H1 (cell line): Measurements from ENCODE around the gene SLC6A6. TPM values are rescaled to one million over a fixed set of nuclear protein-coding genes. Genes with fewer than 3 reads are reported as not detected.

Experiments
- CTCF ChIA-PET: fragments of 300-600 bp; sonication (Branson Sonifier 250); formaldehyde crosslinking; loops from one replicate; lab custom pipeline; 2021; ENCODE audit not compliant: partially characterized antibody; lab: Charles Lee
- POLR2A ChIA-PET: fragments of 300-600 bp; sonication (Branson Sonifier 250); formaldehyde crosslinking; loops from one replicate; lab custom pipeline; 2021; ENCODE audit warnings: inconsistent platforms; ENCODE audit not compliant: partially characterized antibody; lab: Charles Lee
- DNase-seq, 2 experiments: peaks; one replicate each; pipeline versions ENCODE4 v3.0.0 to v3.0.0-alpha.2; 2010 to 2022; ENCODE audit warnings: low spot score in 2 of 2, low read depth in 1 of 2, mixed read lengths in 1 of 2
- FAIRE-seq: peaks from 2 replicates; lab custom pipeline; 2011; peaks lifted over from hg19 to GRCh38; lab: Jason Lieb, UNC
- H2AFZ ChIP-seq: 2 replicates; pipeline ENCODE4 v1.8.1; 2012; ENCODE audit warnings: low read length, inconsistent platforms
- H2AK5ac ChIP-seq: 2 replicates; pipeline ENCODE4 v1.6.1; 2013; ENCODE audit warnings: low read depth, low read length
- H2BK120ac ChIP-seq: replicated peaks from 2 replicates; pipeline ENCODE3; 2013; ENCODE audit warnings: low read depth, low read length, inconsistent platforms
- H2BK12ac ChIP-seq: 2 replicates; pipeline ENCODE4 v1.6.1; 2013; ENCODE audit warnings: low read depth, low read length
- H2BK15ac ChIP-seq: 2 replicates; pipeline ENCODE4 v1.6.1; 2013; ENCODE audit warnings: low read length
- H2BK20ac ChIP-seq: 2 replicates; pipeline ENCODE4 v1.6.1; 2013; ENCODE audit warnings: low read length
- H2BK5ac ChIP-seq: 2 replicates; pipeline ENCODE4 v1.6.1; 2013; ENCODE audit warnings: low read depth, low read length
- H3K14ac ChIP-seq: 2 replicates; pipeline ENCODE4 v1.6.1; 2013; ENCODE audit warnings: inconsistent platforms; ENCODE audit not compliant: insufficient read length
- H3K18ac ChIP-seq: 2 replicates; pipeline ENCODE4 v1.6.1; 2013; ENCODE audit warnings: low read length; ENCODE audit errors: extremely low read depth
- H3K23ac ChIP-seq: 2 replicates; pipeline ENCODE4 v1.6.1; 2013; ENCODE audit warnings: inconsistent platforms; ENCODE audit not compliant: insufficient read length
- H3K23me2 ChIP-seq: 2 replicates; pipeline ENCODE4 v1.6.1; 2013; ENCODE audit warnings: low read depth, low read length
- H3K27ac ChIP-seq: 2 replicates; pipeline ENCODE4 v1.6.1; 2011; ENCODE audit warnings: low read depth, low read length, inconsistent platforms
- H3K27me3 ChIP-seq, 4 experiments: replicated peaks in 1 of 4; 1 replicate in 1 of 4; 2 replicates in 3 of 4; pipeline versions ENCODE4 v1.6.1 to v1.8.1; 2011 to 2013; ENCODE audit warnings: low read length in 3 of 4, mild to moderate bottlenecking in 3 of 4, inconsistent platforms in 2 of 4, mixed read lengths in 2 of 4, moderate library complexity in 1 of 4; ENCODE audit not compliant: control insufficient read depth in 3 of 4, insufficient read depth in 3 of 4; ENCODE audit errors: extremely low read depth in 1 of 4
- H3K36me3 ChIP-seq, 4 experiments: 2 replicates each; pipeline versions ENCODE4 v1.6.1 to v1.8.1; 2011 to 2013; ENCODE audit warnings: mild to moderate bottlenecking in 4 of 4, low read length in 3 of 4, moderate library complexity in 2 of 4, control low read depth in 1 of 4, inconsistent platforms in 1 of 4; ENCODE audit not compliant: insufficient read depth in 4 of 4, control insufficient read depth in 2 of 4
- H3K4ac ChIP-seq: replicated peaks from 2 replicates; pipeline ENCODE3; 2013; ENCODE audit warnings: low read length, low read depth, mixed read lengths, inconsistent platforms; ENCODE audit not compliant: insufficient read length
- H3K4me1 ChIP-seq, 4 experiments: replicated peaks in 1 of 4; 1 replicate in 1 of 4; 2 replicates in 3 of 4; pipeline versions ENCODE4 v1.6.1 to v1.8.1; 2011 to 2013; ENCODE audit warnings: low read length in 3 of 4, inconsistent platforms in 2 of 4, mixed read lengths in 1 of 4; ENCODE audit not compliant: insufficient read depth in 4 of 4, control insufficient read depth in 3 of 4
- H3K4me2 ChIP-seq, 2 experiments: 2 replicates each; pipeline versions ENCODE4 v1.6.1 to v1.8.1; 2011 to 2013; ENCODE audit warnings: low read depth in 2 of 2, low read length in 2 of 2, control low read depth in 1 of 2, inconsistent platforms in 1 of 2, mild to moderate bottlenecking in 1 of 2; ENCODE audit not compliant: insufficient read depth in 1 of 2
- H3K4me3 ChIP-seq, 4 experiments: fragments of 200-600, 300-600 bp in 1 of 4; sonication (generic), shearing (Covaris generic), sonication (Bioruptor Twin) in 1 of 4; 2 replicates each; pipeline versions ENCODE4 v1.5.1 to v1.8.1; 2011 to 2016; ENCODE audit warnings: low read length in 4 of 4, low read depth in 3 of 4, control low read depth in 2 of 4, inconsistent platforms in 2 of 4, mild to moderate bottlenecking in 2 of 4, mixed read lengths in 1 of 4, moderate library complexity in 1 of 4; ENCODE audit not compliant: insufficient read depth in 2 of 4; ENCODE audit errors: extremely low read depth in 1 of 4
- H3K56ac ChIP-seq: replicated peaks from 2 replicates; pipeline ENCODE3; 2013; ENCODE audit warnings: low read depth, mild to moderate bottlenecking, mixed read lengths, low read length, inconsistent platforms; ENCODE audit not compliant: insufficient read length
- H3K79me1 ChIP-seq: 2 replicates; pipeline ENCODE4 v1.6.1; 2013; ENCODE audit warnings: low read depth, low read length, control low read depth
- H3K79me2 ChIP-seq, 2 experiments: 2 replicates each; pipeline versions ENCODE4 v1.6.1 to v1.8.1; 2012 to 2013; ENCODE audit warnings: low read length in 2 of 2, mild to moderate bottlenecking in 2 of 2, inconsistent platforms in 1 of 2; ENCODE audit not compliant: insufficient read depth in 2 of 2, control insufficient read depth in 1 of 2
- H3K9ac ChIP-seq, 4 experiments: replicated peaks in 1 of 4; 1 replicate in 1 of 4; 2 replicates in 3 of 4; pipeline versions ENCODE4 v1.6.1 to v1.8.1; 2011 to 2013; ENCODE audit warnings: low read depth in 3 of 4, low read length in 3 of 4, control low read depth in 2 of 4, mild to moderate bottlenecking in 2 of 4, moderate library complexity in 2 of 4, inconsistent platforms in 1 of 4; ENCODE audit errors: extremely low read depth in 1 of 4
- H3K9me3 ChIP-seq, 2 experiments: 2 replicates each; pipeline versions ENCODE4 v1.6.1 to v1.8.1; 2012 to 2013; ENCODE audit warnings: mild to moderate bottlenecking in 2 of 2, moderate library complexity in 2 of 2, control low read depth in 1 of 2, inconsistent platforms in 1 of 2, low read depth in 1 of 2, low read length in 1 of 2, mixed read lengths in 1 of 2; ENCODE audit not compliant: insufficient read depth in 2 of 2
- H4K20me1 ChIP-seq, 2 experiments: replicated peaks in 1 of 2; 2 replicates each; pipeline versions ENCODE3 to v1.8.1; 2011 to 2013; ENCODE audit warnings: inconsistent platforms in 2 of 2, low read length in 2 of 2, mild to moderate bottlenecking in 1 of 2; ENCODE audit not compliant: insufficient read depth in 2 of 2, control insufficient read depth in 1 of 2
- H4K5ac ChIP-seq: 2 replicates; pipeline ENCODE4 v1.6.1; 2013; ENCODE audit warnings: low read length, low read depth, mixed read lengths, inconsistent platforms; ENCODE audit not compliant: insufficient read length
- H4K8ac ChIP-seq: 2 replicates; pipeline ENCODE4 v1.8.0; 2013; ENCODE audit warnings: mild to moderate bottlenecking, moderate library complexity, low read length, inconsistent platforms; ENCODE audit not compliant: insufficient read depth; ENCODE audit errors: extremely low read depth
- H4K91ac ChIP-seq: replicated peaks from 2 replicates; pipeline ENCODE3; 2013; ENCODE audit warnings: low read length, mixed read lengths, inconsistent platforms; ENCODE audit not compliant: insufficient read length
- CBX5 ChIP-seq: fragments of 300-800, 300-1000 bp; sonication (generic); IDR thresholded peaks from 2 replicates; pipeline ENCODE4 v1.7.1; 2016; ENCODE audit warnings: antibody characterized with exemption, low read length, low read depth
- CREB1 ChIP-seq: IDR thresholded peaks from 2 replicates; pipeline ENCODE4 v1.6.1; 2012; ENCODE audit warnings: inconsistent platforms
- CTCF ChIP-seq, 3 experiments: IDR thresholded peaks; 1 replicate in 2 of 3; 2 replicates in 1 of 3; pipeline versions ENCODE4 v1.5.1 to v1.6.1; 2011; ENCODE audit warnings: low read length in 3 of 3, mild to moderate bottlenecking in 3 of 3, inconsistent platforms in 2 of 3, low read depth in 1 of 3, moderate library complexity in 1 of 3; ENCODE audit not compliant: insufficient read depth in 1 of 3; ENCODE audit errors: control extremely low read depth in 1 of 3
- GABPA ChIP-seq: IDR thresholded peaks from 2 replicates; pipeline ENCODE4 v1.6.1; 2011; ENCODE audit warnings: mild to moderate bottlenecking, low read length, moderate library complexity, borderline replicate concordance; ENCODE audit not compliant: insufficient read depth
- HDAC2 ChIP-seq, 2 experiments: fragments of 300-600 bp in 1 of 2; sonication (generic) in 1 of 2; IDR thresholded peaks; 2 replicates each; pipeline ENCODE4 v1.6.1; 2011 to 2012; ENCODE audit warnings: low read depth in 2 of 2, low read length in 2 of 2, mild to moderate bottlenecking in 2 of 2, moderate library complexity in 2 of 2, borderline replicate concordance in 1 of 2, inconsistent platforms in 1 of 2
- KDM1A ChIP-seq: fragments of 200-600, 300-600 bp; sonication (generic); IDR thresholded peaks from 2 replicates; pipeline ENCODE4 v1.7.1; 2016; ENCODE audit warnings: mild to moderate bottlenecking, low read length, borderline replicate concordance
- KDM5A ChIP-seq: fragments of 200-600 bp; IDR thresholded peaks from 2 replicates; pipeline ENCODE4 v1.7.1; 2012; ENCODE audit warnings: mild to moderate bottlenecking, low read length, inconsistent platforms, mixed read lengths
- SIX5 ChIP-seq: IDR thresholded peaks from 2 replicates; pipeline ENCODE4 v1.6.1; 2011; ENCODE audit warnings: mild to moderate bottlenecking, low read depth, low read length
- SRF ChIP-seq: IDR thresholded peaks from 2 replicates; pipeline ENCODE4 v1.6.1; 2011; ENCODE audit warnings: mild to moderate bottlenecking, low read depth, low read length, moderate library complexity
- TBP ChIP-seq: IDR thresholded peaks from 2 replicates; pipeline ENCODE4 v1.6.1; 2011; ENCODE audit warnings: low read depth, low read length, improper control_type of control experiment
- WGBS, 2 experiments: shearing (Covaris generic) in 1 of 2; methylation state at CpG; one replicate each; pipeline versions ENCODE4 v1.1.6 to v1.1.7; 2013 to 2015; ENCODE audit warnings: low lambda C conversion rate in 2 of 2, mixed read lengths in 2 of 2, inconsistent platforms in 1 of 2, low coverage in 1 of 2, missing lambda C conversion rate in 1 of 2; ENCODE audit not compliant: insufficient replicate concordance in 2 of 2, insufficient coverage in 1 of 2, insufficient read length in 1 of 2; ENCODE audit errors: extremely low coverage in 1 of 2, missing lambda C conversion rate in 1 of 2; 5-methylcytosine and 5-hydroxymethylcytosine counted together
- polyA plus RNA-seq, 7 experiments: library from polyadenylated mRNA; depleted of rRNA in 3 of 7; stranded (reverse) in 5 of 7; unstranded in 2 of 7; fragments of >200 nt in 5 of 7; fragments of 200-250 nt in 2 of 7; gene quantifications; 1 replicate in 5 of 7; 2 replicates in 1 of 7; 4 replicates in 1 of 7; pipeline versions ENCODE4 v1.2.1 to v1.2.3, GENCODE V29; 2011 to 2013; ENCODE audit warnings: missing spikeins in 2 of 7, mixed read lengths in 2 of 7
- total RNA-seq: library from RNA; stranded (reverse); fragmentation: NEBNext Ultra II Directional; extraction: Animal tissue kit (Norgen Biotek cat#: 25700); gene quantifications from 2 replicates; pipeline ENCODE4 v1.2.1, GENCODE V29; 2021
- TF ChIP-seq, protein P1 (sequence below): IDR thresholded peaks from 2 replicates; pipeline ENCODE4 v1.6.1; 2012; ENCODE audit warnings: inconsistent platforms

The SLC6A6 gene
- total and polyA plus RNA-seq, 2 of the 8 experiments (the other 6 are each of a cell fraction or from before 2014, with no cell fraction given): 66.2 to 144 TPM

DNA sequence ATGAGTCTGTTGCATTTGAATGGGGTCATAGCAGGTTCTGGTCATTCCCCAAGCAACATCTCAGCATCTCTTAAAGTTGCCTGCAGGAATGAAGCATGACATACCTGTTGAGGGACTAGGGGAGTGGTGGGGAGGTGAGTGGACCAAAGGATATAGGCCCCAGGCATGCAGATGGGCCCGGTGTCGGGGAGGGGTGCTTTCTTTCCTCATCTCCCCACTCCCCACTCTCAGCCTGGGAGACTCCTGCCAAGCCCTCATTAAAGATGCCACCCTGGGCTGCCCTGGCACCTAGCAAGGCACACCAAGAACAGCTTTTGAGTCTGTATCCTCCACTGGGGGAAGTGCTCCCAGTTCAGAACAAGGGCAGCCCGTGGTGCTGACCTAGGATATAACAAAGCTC is 83.6 kb downstream of the SLC6A6 start:
- H3K79me2 ChIP-seq: no peaks in the 10 kb centered on the region
- H3K4ac ChIP-seq: no peak overlapping the region
- no peak overlapping the region for H2AFZ ChIP-seq
- H3K36me3 ChIP-seq: peaks cover 6 to 43% (median 30%) of the 10 kb centered on the region in 4 experiments
- 93% methylated on average over 3 of the region's 3 CpGs; no CpG with 5 or more reads in 1 of the 2 experiments for WGBS, 2 experiments
- no peak overlapping the region for H2BK12ac ChIP-seq
- no peak overlapping the region for H3K18ac ChIP-seq
- no peaks in the 10 kb centered on the region for H3K79me1 ChIP-seq
- no peaks in the 10 kb centered on the region for H3K27me3 ChIP-seq
- no peak overlapping the region for H3K9ac ChIP-seq
- no peak overlapping the region for H3K27ac ChIP-seq
- H3K14ac ChIP-seq: no peak overlapping the region
- peaks cover 0 to 8% (median 2%) of the 10 kb centered on the region in 4 experiments; a peak in 5 of 7 replicates for H3K4me1 ChIP-seq
- ChIA-PET CTCF (interaction anchor here (1.0 to 3.5 kb wide), 6 partner anchors 13 to 283 kb away, joined by 3 to 16 read pairs (median 4); no protein-coding TSS in a partner anchor), POLR2A (no interaction called here)
- no peak overlapping the region for H4K5ac ChIP-seq
- peaks cover 0 to 6% of the 10 kb centered on the region in 2 experiments for H4K20me1 ChIP-seq
- no peak overlapping the region for H2AK5ac ChIP-seq
- H2BK5ac ChIP-seq: no peak overlapping the region
- H2BK15ac ChIP-seq: no peak overlapping the region
- no peak overlapping the region for H3K4me2 ChIP-seq
- H4K8ac ChIP-seq: no peak overlapping the region
- no peak overlapping the region for H2BK120ac ChIP-seq
- no peak overlapping the region for H4K91ac ChIP-seq
- H3K4me3 ChIP-seq: no peak overlapping the region
- DNase-seq: no peak
- no peak overlapping the region for H3K56ac ChIP-seq
- H3K9me3 ChIP-seq: no peaks in the 10 kb centered on the region
- no peak overlapping the region for H2BK20ac ChIP-seq
- H3K23ac ChIP-seq: no peak overlapping the region
- H3K23me2 ChIP-seq: no peaks in the 10 kb centered on the region; the same call in 1 of the 2 replicates
- no peak for FAIRE-seq
- TF ChIP-seq SRF: no peak
- no peak for TF ChIP-seq CBX5
- no peak for TF ChIP-seq KDM5A
- TF ChIP-seq CREB1: no peak
- TF ChIP-seq HDAC2 (IDR thresholded peaks at IDR 0.05; ENCODE audit: borderline replicate concordance in 1 of 2, low read depth in 2 of 2, low read length in 2 of 2): no peak
- no peak for TF ChIP-seq CTCF (IDR thresholded peaks at IDR 0.05; ENCODE audit: control extremely low read depth in 1 of 3, insufficient read depth in 1 of 3, low read depth in 1 of 3, low read length in 3 of 3)
- TF ChIP-seq SIX5: no peak
- no peak for TF ChIP-seq KDM1A
- no peak for TF ChIP-seq TBP
- TF ChIP-seq GABPA: no peak
- TF ChIP-seq, protein P1, sequence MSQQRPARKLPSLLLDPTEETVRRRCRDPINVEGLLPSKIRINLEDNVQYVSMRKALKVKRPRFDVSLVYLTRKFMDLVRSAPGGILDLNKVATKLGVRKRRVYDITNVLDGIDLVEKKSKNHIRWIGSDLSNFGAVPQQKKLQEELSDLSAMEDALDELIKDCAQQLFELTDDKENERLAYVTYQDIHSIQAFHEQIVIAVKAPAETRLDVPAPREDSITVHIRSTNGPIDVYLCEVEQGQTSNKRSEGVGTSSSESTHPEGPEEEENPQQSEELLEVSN: no peak
